BLaER1 treated with 17β-estradiol and CSF1 and Interleukin-3, amounts not matched to agents 10 nM and 100 nM (cell line): Measurements from ENCODE around the gene APC2.

ENCODE experiments used
- H3K27ac ChIP-seq, 11 experiments: shearing (Covaris generic); formaldehyde crosslinking; 2 replicates each; pipeline ENCODE4 v1.8.1; 2022
- H3K27me3 ChIP-seq, 11 experiments: shearing (Covaris generic); formaldehyde crosslinking; 2 replicates each; pipeline ENCODE4 v1.8.1; 2022
- H3K36me3 ChIP-seq, 11 experiments: shearing (Covaris generic); formaldehyde crosslinking; 2 replicates each; pipeline ENCODE4 v1.8.1; 2022
- H3K4me1 ChIP-seq, 10 experiments: shearing (Covaris generic); formaldehyde crosslinking; 2 replicates each; pipeline ENCODE4 v1.8.1; 2022
- H3K4me2 ChIP-seq, 11 experiments: shearing (Covaris generic); formaldehyde crosslinking; 2 replicates each; pipeline ENCODE4 v1.8.1; 2022
- H3K4me3 ChIP-seq, 10 experiments: shearing (Covaris generic); formaldehyde crosslinking; 2 replicates each; pipeline ENCODE4 v1.8.1; 2022
- H3K9ac ChIP-seq, 11 experiments: shearing (Covaris generic); formaldehyde crosslinking; 2 replicates each; pipeline ENCODE4 v1.8.1; 2022
- H3K9me3 ChIP-seq, 11 experiments: shearing (Covaris generic); formaldehyde crosslinking; replicated peaks in 1 of 11; 2 replicates each; pipeline ENCODE4 v1.8.1; 2022
- H4K20me1 ChIP-seq, 11 experiments: shearing (Covaris generic); formaldehyde crosslinking; 2 replicates each; pipeline ENCODE4 v1.8.1; 2022
- Cebpa-rat ChIP-seq, 11 experiments: shearing (Covaris generic); IDR thresholded peaks; 2 replicates each; pipeline ENCODE4 v1.8.1; 2022

The APC2 gene

DNA sequence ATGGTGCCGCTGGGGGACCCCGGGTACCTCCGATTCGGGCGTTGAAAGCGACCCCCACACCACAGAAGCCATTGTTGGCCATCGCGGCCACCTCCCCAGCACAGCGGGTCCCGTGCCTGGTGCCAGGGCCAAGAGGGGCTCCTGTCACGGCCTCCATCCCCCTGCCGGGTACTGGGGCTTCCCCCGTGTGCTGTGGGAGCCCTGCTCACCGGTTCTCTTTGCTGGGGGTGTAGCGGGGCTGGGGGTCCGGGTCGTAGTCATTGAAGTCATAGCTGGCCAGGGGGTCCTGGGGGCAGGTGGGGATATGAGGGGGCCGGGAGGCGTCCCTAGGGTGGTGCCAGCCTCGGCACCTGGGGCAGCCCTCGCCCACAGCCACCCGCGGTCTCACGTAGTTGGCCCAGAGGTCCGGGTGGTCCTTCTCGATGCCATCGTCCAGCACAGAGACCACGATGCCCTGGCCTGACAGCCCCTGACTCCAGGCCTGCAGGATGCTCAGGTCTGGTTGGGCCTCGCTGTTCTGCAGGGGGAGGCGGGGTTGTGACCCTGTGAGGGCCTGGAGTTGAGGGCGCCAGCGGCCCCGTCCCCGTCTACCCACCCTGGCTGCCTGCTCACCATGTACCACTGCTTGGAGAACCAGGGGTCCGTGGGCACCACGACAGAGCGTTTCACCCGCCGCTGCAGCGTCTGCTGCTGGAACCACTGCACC, 37.8 kb downstream of the APC2 start:
- Histone ChIP-seq H3K27me3 (peaks cover 0 to 7% (median 0%) of the 10 kb centered on the region in 11 experiments; a peak in 3 of 22 replicates), H3K36me3 (no peaks in the 10 kb centered on the region), H3K4me2 (peak overlapping the region; percentile 93 to 100 (median 96); a peak in 21 of 22 replicates), H4K20me1 (peaks cover 0 to 3% (median 0%) of the 10 kb centered on the region in 11 experiments; a peak in 2 of 22 replicates), H3K4me1 (peaks cover 26 to 35% (median 33%) of the 10 kb centered on the region in 10 experiments), H3K27ac (peak overlapping the region in 1 of 11 experiments; percentile 35; a peak in 1 of 22 replicates), H3K9ac (no peak overlapping the region), H3K4me3 (no peak overlapping the region), H3K9me3 (no peaks in the 10 kb centered on the region)
- no peak for TF ChIP-seq Cebpa-rat (IDR thresholded peaks at IDR 0.05)

DNA sequence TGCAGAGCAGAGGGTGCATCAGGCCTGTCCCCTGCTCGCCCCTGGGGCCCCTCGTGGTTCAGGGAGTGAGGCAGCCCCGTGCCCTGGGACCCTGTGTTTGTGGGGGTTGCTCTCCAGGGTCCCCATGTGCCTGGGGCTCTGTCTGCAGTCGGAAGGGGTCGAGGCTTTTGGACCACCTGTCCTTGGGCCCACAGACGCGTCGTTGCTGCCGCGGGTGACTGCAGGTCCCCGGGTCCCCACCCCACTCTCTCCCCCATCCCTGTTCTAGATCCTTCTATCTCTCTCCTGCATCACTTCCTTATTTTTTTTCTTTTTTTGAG, 38.3 kb downstream of the APC2 start:
- peaks cover 26 to 35% (median 33%) of the 10 kb centered on the region in 10 experiments for H3K4me1 ChIP-seq
- TF ChIP-seq Cebpa-rat (IDR thresholded peaks at IDR 0.05): no peak
- no peaks in the 10 kb centered on the region for H3K36me3 ChIP-seq
- no peaks in the 10 kb centered on the region for H3K9me3 ChIP-seq
- peak overlapping the region; percentile 93 to 100 (median 96) for H3K4me2 ChIP-seq
- no peak overlapping the region for H3K4me3 ChIP-seq
- peak overlapping the region in 1 of 11 experiments; percentile 35; a peak in 1 of 22 replicates for H3K27ac ChIP-seq
- no peak overlapping the region for H3K9ac ChIP-seq
- H3K27me3 ChIP-seq: peaks cover 0 to 7% (median 0%) of the 10 kb centered on the region in 11 experiments; a peak in 3 of 22 replicates
- H4K20me1 ChIP-seq: peaks cover 0 to 4% (median 0%) of the 10 kb centered on the region in 11 experiments; a peak in 2 of 22 replicates

DNA sequence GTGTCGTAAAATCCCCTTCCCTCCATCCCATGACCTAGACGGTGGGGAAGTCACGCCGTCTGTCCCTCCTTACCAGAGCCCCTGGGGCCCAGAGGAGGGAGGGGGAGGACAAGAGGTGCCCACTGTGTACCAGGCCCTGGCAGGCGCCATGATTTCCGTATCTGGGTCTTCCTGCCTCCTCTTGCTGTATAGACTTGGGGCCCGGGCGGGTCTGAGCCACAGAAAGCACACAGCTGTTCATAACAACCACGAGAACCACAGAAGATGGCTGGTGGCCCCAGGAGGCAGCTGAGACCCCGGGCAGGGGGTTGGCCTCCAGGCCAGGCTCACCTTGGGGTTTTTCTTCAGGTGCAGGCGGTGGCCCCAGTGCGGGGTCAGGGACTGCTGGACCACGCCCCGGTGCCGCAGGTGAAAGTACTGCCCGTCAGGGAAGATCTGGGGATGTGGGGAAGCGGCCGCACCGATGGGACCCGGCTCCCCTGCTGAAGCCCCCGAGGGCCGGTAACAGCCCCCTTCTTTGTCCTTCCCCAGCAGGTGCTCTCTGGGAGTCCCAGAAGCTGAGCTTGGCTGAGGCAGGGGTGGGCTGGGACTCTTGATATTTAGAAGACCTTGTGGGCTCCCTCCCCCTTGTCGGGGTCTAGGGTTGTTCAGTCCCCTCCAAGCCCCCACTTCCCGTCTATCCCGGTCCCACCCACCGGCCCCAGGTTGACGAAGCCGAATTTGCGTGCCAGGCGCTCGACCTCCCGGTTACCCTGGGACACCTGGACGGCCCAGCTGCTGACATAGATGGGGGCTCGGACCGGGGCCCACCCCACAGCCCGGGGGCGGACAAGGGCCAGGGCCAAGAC, 39.8 kb downstream of the APC2 start:
- H4K20me1 ChIP-seq: peaks cover 0 to 5% (median 0%) of the 10 kb centered on the region in 11 experiments; a peak in 2 of 22 replicates
- peaks cover 0 to 7% (median 0%) of the 10 kb centered on the region in 11 experiments; a peak in 3 of 22 replicates for H3K27me3 ChIP-seq
- no peaks in the 10 kb centered on the region for H3K36me3 ChIP-seq
- H3K27ac ChIP-seq: peak overlapping the region; percentile 41 to 82 (median 72); a peak in 21 of 22 replicates
- TF ChIP-seq Cebpa-rat (IDR thresholded peaks at IDR 0.05): no peak
- peaks cover 26 to 39% (median 33%) of the 10 kb centered on the region in 10 experiments for H3K4me1 ChIP-seq
- H3K9ac ChIP-seq: peak overlapping the region; percentile 69 to 83 (median 77)
- no peaks in the 10 kb centered on the region for H3K9me3 ChIP-seq
- peak overlapping the region; percentile 93 to 100 (median 96) for H3K4me2 ChIP-seq
- peak overlapping the region; percentile 61 to 78 (median 66) for H3K4me3 ChIP-seq

DNA sequence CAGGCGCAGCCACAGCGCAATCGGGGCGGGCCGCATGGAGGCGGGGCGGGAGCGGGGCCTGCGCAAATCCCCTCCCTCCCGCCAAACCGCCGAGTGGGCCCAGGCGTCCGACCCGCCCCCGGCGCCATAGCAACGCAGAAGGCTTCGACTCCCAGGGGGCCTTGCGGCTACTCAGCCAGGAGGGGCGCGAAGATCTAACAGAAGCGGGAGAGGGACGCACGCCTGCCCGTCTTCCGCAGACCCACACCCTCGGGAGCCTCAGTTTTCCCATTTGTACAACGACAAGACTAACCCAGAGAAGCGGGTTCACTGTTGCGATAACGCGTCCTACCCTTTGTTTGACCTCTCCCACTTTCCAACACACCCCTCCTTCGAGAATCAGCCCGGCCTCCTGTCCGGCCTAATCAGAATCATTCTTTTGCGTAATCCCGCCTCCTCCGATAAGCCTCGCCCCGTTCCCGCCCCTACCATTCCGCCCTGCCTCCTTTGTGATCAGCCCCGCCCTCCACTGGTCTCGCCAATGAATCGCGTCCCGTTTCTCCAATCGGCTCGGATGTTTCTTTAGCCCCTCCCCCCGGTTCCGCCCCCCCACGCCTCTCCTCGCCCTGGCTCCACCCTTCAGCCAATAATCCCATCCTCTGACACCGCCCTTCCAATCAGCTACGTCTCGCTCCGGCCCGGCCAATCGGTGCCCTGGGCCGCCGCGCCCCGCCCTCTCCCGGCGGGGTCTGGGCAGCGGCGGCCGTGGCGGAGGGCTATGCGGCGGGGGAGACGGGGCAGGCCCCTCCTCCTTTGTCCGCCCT, 40.6 kb downstream of the APC2 start, which contains the start of gene PCSK4:
PCSK4 (minus strand) TSS at position 40 of the 803 bp plus-strand sequence; CDS start at position 36, 4 bp downstream.
- H3K4me3 ChIP-seq: peak within 1 kb of the TSS; percentile 61 to 78 (median 66)
- peaks cover 26 to 39% (median 33%) of the 10 kb centered on the region in 10 experiments for H3K4me1 ChIP-seq
- peak within 1 kb of the TSS; percentile 69 to 83 (median 77) for H3K9ac ChIP-seq
- H3K4me2 ChIP-seq: peak within 1 kb of the TSS; percentile 93 to 100 (median 96)
- H3K36me3 ChIP-seq: no peaks in the 10 kb centered on the region
- peak in 5 of 11 experiments; percentile 26 to 66 (median 50); a peak in 6 of 22 replicates for TF ChIP-seq Cebpa-rat (IDR thresholded peaks at IDR 0.05)
- H4K20me1 ChIP-seq: peaks cover 0 to 5% (median 0%) of the 10 kb centered on the region in 11 experiments; a peak in 2 of 22 replicates
- H3K27ac ChIP-seq: peak within 1 kb of the TSS; percentile 41 to 82 (median 72); a peak in 21 of 22 replicates
- H3K27me3 ChIP-seq: peaks cover 0 to 7% (median 0%) of the 10 kb centered on the region in 11 experiments; a peak in 3 of 22 replicates
- H3K9me3 ChIP-seq: no peaks in the 10 kb centered on the region

DNA sequence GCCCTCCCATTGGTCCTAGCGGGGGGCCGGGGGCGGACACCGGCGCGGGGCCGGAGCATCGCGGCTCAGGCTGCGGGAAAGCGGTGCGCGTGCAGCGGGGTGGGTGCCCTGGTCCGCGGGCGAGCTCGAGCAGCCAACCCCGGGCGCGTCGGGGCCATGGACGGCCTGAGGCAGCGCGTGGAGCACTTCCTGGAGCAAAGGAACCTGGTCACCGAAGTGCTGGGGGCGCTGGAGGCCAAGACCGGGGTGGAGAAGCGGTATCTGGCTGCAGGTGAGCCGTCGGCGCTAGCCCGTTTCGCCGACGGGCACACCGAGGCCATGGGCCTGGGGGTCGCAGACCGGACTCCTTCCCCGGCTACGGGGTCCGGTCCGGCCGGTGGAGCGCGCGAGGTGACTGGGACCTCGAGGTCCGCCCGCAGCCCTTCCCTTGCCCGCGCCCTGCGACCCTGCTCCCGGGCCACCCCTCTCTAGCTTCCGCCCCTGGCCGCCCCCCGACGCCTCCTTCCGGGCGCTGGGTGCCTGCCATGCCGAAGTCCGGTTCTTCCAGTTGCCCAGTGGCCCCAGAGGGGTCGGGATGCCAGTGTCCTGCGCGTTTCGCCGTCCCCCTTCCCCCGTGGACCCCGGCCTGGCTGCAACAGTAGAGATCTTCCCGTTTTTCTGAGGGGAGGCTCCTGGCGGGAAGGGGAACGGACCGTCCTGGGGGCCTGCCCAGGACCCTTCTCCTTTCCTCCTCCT, 41.4 kb downstream of the APC2 start, which contains the start of gene REEP6:
REEP6 (plus strand) TSS at position 68 of the 735 bp plus-strand sequence; CDS start at position 157, 89 bp downstream.
- peaks cover 26 to 39% (median 35%) of the 10 kb centered on the region in 10 experiments for H3K4me1 ChIP-seq
- peak within 1 kb of the TSS; percentile 61 to 78 (median 66) for H3K4me3 ChIP-seq
- H3K36me3 ChIP-seq: no peaks in the 10 kb centered on the region
- H3K4me2 ChIP-seq: peak within 1 kb of the TSS; percentile 93 to 100 (median 96)
- H3K9ac ChIP-seq: peak within 1 kb of the TSS; percentile 69 to 83 (median 77)
- peaks cover 0 to 7% (median 0%) of the 10 kb centered on the region in 11 experiments; a peak in 3 of 22 replicates for H4K20me1 ChIP-seq
- no peaks in the 10 kb centered on the region for H3K9me3 ChIP-seq
- TF ChIP-seq Cebpa-rat (IDR thresholded peaks at IDR 0.05): no peak
- peaks cover 0 to 7% (median 0%) of the 10 kb centered on the region in 11 experiments; a peak in 3 of 22 replicates for H3K27me3 ChIP-seq
- peak within 1 kb of the TSS; percentile 41 to 82 (median 72); a peak in 21 of 22 replicates for H3K27ac ChIP-seq

DNA sequence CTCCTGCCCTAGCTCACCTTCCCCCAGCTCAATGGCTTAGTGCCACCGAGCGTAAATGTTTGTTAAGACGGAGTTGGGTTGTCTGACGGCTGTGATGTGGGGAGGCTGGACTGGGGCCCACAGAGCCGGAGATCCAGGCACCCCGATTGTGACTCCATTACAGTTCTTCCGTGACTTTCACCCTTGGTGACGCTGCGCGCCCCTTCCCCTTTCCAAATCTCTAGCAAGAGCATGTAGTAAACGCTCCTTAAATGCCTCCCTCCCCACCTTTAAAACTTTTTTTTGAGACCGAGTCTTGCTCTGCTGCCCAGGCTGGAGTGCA, 41.9 kb downstream of the APC2 start:
- Histone ChIP-seq H3K9ac (peak overlapping the region in 1 of 11 experiments; percentile 66; a peak in 1 of 22 replicates), H3K27ac (no peak overlapping the region), H3K4me1 (peaks cover 26 to 43% (median 38%) of the 10 kb centered on the region in 10 experiments), H3K9me3 (no peaks in the 10 kb centered on the region), H4K20me1 (peaks cover 0 to 10% (median 0%) of the 10 kb centered on the region in 11 experiments; a peak in 3 of 22 replicates), H3K27me3 (peaks cover 0 to 7% (median 0%) of the 10 kb centered on the region in 11 experiments; a peak in 3 of 22 replicates), H3K4me2 (peak overlapping the region; percentile 78 to 96 (median 92)), H3K4me3 (peak overlapping the region in 1 of 10 experiments; percentile 67; a peak in 2 of 20 replicates), H3K36me3 (no peaks in the 10 kb centered on the region)
- TF ChIP-seq Cebpa-rat (IDR thresholded peaks at IDR 0.05): no peak

DNA sequence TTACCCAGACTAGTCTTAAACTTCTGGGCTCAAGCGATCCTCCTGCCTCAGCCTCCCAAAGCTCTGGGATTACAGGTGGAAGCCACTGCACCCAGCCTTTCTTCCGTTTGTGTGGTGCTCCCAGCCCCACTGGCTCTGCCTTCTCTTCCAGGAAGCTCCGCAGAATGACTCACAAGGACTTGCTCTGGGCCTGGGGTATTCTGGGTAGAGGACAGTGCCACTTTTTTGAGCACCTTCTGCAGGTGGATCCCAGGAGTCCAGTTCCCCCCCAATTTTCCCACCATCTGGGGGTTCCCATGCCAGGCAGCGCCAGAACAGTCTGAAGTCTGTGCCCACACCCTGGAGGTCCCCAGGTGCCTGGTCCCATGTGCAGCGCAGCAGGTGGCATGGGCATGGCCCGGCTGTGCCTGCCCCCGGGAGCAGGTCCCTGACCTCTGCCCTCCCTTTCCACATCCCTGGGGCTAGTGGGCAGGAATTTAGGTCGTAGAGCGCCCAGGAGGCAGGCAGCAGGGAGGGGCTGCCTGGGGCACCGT, 42.6 kb downstream of the APC2 start:
- Histone ChIP-seq H3K27me3 (peaks cover 0 to 7% (median 0%) of the 10 kb centered on the region in 11 experiments; a peak in 4 of 22 replicates), H3K4me2 (peak overlapping the region in 3 of 11 experiments; percentile 81 to 94 (median 93); a peak in 2 of 22 replicates), H3K4me1 (peaks cover 32 to 50% (median 46%) of the 10 kb centered on the region in 10 experiments), H3K9me3 (no peaks in the 10 kb centered on the region), H3K27ac (no peak overlapping the region), H3K4me3 (no peak overlapping the region), H3K9ac (no peak overlapping the region), H4K20me1 (peaks cover 0 to 15% (median 0%) of the 10 kb centered on the region in 11 experiments; a peak in 4 of 22 replicates), H3K36me3 (no peaks in the 10 kb centered on the region)
- no peak for TF ChIP-seq Cebpa-rat (IDR thresholded peaks at IDR 0.05)
